ENCODE data around the gene VKORC1.

- TF ChIP-seq CTCF (IDR thresholded peaks at IDR 0.05; ENCODE audit: insufficient read depth, low read length, poor library complexity, severe bottlenecking) (no peak), EZH2phosphoT487 (conservative IDR thresholded peaks at IDR 0.05; ENCODE audit: low read length) (no peak)
Observed at GRCh38 chr16:31042866-31043265, 51.7 kb downstream of the VKORC1 start.

Measured in SU-DHL-6 (cell line).